ENCODE data around the gene KIRREL1.

The KIRREL1 gene

GRCh38 chr1:158020259-158020885 is 26.9 kb downstream of the KIRREL1 start:
- TF ChIP-seq TCF12 (IDR thresholded peaks at IDR 0.05; ENCODE audit: low read depth) (no peak), RAD21 (IDR thresholded peaks at IDR 0.05; ENCODE audit: low read depth) (no peak), CREB1 (IDR thresholded peaks at IDR 0.05; ENCODE audit: low read depth) (no peak), CEBPB (IDR thresholded peaks at IDR 0.05) (no peak), TAF1 (IDR thresholded peaks at IDR 0.05; ENCODE audit: low read depth) (no peak), TEAD4 (IDR thresholded peaks at IDR 0.05) (no peak), FOXM1 (IDR thresholded peaks at IDR 0.05; ENCODE audit: borderline replicate concordance, low read depth) (no peak), EP300 (IDR thresholded peaks at IDR 0.05; ENCODE audit: borderline replicate concordance) (no peak), YY1 (IDR thresholded peaks at IDR 0.05; ENCODE audit: low read depth) (no peak), ZBTB7A (IDR thresholded peaks at IDR 0.05; ENCODE audit: low read depth) (no peak), NFIC (IDR thresholded peaks at IDR 0.05) (no peak), EGR1 (IDR thresholded peaks at IDR 0.05) (no peak)
- TF ChIP-seq, protein P1, sequence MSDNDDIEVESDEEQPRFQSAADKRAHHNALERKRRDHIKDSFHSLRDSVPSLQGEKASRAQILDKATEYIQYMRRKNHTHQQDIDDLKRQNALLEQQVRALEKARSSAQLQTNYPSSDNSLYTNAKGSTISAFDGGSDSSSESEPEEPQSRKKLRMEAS (IDR thresholded peaks at IDR 0.05): no peak
- TF ChIP-seq, protein P2, sequence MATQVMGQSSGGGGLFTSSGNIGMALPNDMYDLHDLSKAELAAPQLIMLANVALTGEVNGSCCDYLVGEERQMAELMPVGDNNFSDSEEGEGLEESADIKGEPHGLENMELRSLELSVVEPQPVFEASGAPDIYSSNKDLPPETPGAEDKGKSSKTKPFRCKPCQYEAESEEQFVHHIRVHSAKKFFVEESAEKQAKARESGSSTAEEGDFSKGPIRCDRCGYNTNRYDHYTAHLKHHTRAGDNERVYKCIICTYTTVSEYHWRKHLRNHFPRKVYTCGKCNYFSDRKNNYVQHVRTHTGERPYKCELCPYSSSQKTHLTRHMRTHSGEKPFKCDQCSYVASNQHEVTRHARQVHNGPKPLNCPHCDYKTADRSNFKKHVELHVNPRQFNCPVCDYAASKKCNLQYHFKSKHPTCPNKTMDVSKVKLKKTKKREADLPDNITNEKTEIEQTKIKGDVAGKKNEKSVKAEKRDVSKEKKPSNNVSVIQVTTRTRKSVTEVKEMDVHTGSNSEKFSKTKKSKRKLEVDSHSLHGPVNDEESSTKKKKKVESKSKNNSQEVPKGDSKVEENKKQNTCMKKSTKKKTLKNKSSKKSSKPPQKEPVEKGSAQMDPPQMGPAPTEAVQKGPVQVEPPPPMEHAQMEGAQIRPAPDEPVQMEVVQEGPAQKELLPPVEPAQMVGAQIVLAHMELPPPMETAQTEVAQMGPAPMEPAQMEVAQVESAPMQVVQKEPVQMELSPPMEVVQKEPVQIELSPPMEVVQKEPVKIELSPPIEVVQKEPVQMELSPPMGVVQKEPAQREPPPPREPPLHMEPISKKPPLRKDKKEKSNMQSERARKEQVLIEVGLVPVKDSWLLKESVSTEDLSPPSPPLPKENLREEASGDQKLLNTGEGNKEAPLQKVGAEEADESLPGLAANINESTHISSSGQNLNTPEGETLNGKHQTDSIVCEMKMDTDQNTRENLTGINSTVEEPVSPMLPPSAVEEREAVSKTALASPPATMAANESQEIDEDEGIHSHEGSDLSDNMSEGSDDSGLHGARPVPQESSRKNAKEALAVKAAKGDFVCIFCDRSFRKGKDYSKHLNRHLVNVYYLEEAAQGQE (IDR thresholded peaks at IDR 0.05; ENCODE audit: low read depth): no peak
- TF ChIP-seq, protein P3, sequence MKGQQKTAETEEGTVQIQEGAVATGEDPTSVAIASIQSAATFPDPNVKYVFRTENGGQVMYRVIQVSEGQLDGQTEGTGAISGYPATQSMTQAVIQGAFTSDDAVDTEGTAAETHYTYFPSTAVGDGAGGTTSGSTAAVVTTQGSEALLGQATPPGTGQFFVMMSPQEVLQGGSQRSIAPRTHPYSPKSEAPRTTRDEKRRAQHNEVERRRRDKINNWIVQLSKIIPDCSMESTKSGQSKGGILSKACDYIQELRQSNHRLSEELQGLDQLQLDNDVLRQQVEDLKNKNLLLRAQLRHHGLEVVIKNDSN (IDR thresholded peaks at IDR 0.05): no peak

- TF ChIP-seq, protein P1 (IDR thresholded peaks at IDR 0.05): 0 out of 2 replicates have a peak, but pooled peaks have one; percentile 8
- no peak for TF ChIP-seq TEAD4 (IDR thresholded peaks at IDR 0.05)
Measured at GRCh38 chr1:158020886-158021620, 27.6 kb downstream of the KIRREL1 start.

DNA sequence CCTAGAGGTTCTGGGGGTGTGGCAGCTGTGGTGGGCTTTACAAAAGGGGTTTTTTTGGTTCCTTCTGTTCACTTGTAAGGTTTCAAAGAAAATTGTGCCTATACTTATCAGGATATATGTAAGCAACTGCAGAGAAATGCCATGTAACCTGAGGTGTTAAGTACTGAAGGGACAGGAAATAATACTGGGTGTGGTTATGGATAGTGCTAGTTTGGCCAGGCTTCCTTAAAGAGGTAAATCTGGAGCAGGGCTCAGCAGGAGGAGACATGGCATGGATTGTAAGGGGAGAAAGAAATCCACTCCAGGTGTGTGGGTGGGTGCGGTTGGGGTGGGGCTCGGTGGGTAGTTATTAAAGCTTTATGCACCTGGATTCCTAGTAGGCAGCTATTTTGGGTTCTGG is 28.3 kb downstream of the KIRREL1 start:
- peak; percentile 20; the same call in 1 of the 2 replicates for TF ChIP-seq TEAD4 (IDR thresholded peaks at IDR 0.05)
- TF ChIP-seq YY1 (IDR thresholded peaks at IDR 0.05; ENCODE audit: low read depth): no peak
- TF ChIP-seq TAF1 (IDR thresholded peaks at IDR 0.05; ENCODE audit: low read depth): no peak
- TF ChIP-seq NFIC (IDR thresholded peaks at IDR 0.05): no peak; the same call in 1 of the 2 replicates
- no peak for TF ChIP-seq EGR1 (IDR thresholded peaks at IDR 0.05)
- TF ChIP-seq, protein P1 (IDR thresholded peaks at IDR 0.05): peak; percentile 25
- no peak for TF ChIP-seq FOXM1 (IDR thresholded peaks at IDR 0.05; ENCODE audit: borderline replicate concordance, low read depth)
- TF ChIP-seq CEBPB (IDR thresholded peaks at IDR 0.05): no peak
- TF ChIP-seq EP300 (IDR thresholded peaks at IDR 0.05; ENCODE audit: borderline replicate concordance): peak; percentile 35; the same call in 1 of the 2 replicates

DNA sequence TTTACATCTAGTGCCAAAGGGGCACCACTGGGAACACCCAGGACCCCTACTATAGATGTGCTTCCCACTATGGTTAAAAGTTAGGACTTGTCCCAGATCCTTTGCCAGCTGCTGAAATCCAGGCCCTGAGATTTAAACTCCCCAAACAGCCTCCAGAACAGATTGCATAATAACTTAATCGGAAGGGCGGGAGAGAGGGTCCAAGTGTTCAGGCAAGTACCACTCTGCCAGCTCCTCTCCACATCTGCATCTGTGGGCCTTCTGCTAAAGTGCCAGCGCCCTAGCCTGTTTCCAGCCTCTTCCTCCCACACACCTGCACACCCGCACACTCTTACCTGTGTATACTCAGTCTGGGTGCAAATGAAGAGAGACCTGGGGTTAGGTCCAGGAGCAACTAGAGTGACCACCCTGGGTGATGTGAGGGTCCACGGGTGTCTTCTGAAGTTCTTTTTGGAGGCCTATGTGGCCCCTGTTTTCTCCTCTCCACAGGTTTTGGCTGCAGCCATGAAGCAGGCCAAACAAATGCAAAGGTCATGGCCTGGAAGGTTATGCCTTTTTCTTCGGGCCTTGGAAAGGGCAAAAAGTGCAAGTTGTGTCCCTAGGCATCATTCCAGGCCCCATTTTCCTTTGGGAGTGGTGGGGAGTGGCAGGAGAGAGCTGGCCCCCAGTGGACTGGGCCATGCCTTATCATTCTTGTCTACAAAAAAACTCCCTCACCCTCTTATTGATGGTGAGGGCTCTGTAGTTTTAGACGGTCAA is 29.3 kb downstream of the KIRREL1 start:
- no peak for TF ChIP-seq YY1 (IDR thresholded peaks at IDR 0.05; ENCODE audit: low read depth)
- peak; percentile 27; the same call in 1 of the 2 replicates for TF ChIP-seq CEBPB (IDR thresholded peaks at IDR 0.05)

GRCh38 chr1:158024737-158025136 is 31.3 kb downstream of the KIRREL1 start:
- TF ChIP-seq CEBPB (IDR thresholded peaks at IDR 0.05): no peak
- no peak for TF ChIP-seq NFIC (IDR thresholded peaks at IDR 0.05)
- no peak for TF ChIP-seq ZBTB7A (IDR thresholded peaks at IDR 0.05; ENCODE audit: low read depth)
- TF ChIP-seq EGR1 (IDR thresholded peaks at IDR 0.05): no peak
- TF ChIP-seq RAD21 (IDR thresholded peaks at IDR 0.05; ENCODE audit: low read depth): no peak
- no peak for TF ChIP-seq TEAD4 (IDR thresholded peaks at IDR 0.05)
- TF ChIP-seq TCF12 (IDR thresholded peaks at IDR 0.05; ENCODE audit: low read depth): no peak
- TF ChIP-seq, protein P2 (IDR thresholded peaks at IDR 0.05; ENCODE audit: low read depth): no peak
- no peak for TF ChIP-seq TAF1 (IDR thresholded peaks at IDR 0.05; ENCODE audit: low read depth)
- TF ChIP-seq YY1 (IDR thresholded peaks at IDR 0.05; ENCODE audit: low read depth): no peak
- TF ChIP-seq, protein P1 (IDR thresholded peaks at IDR 0.05): no peak
- no peak for TF ChIP-seq CREB1 (IDR thresholded peaks at IDR 0.05; ENCODE audit: low read depth)
- TF ChIP-seq, protein P3 (IDR thresholded peaks at IDR 0.05): no peak
- no peak for TF ChIP-seq EP300 (IDR thresholded peaks at IDR 0.05; ENCODE audit: borderline replicate concordance)
